Hepatocyte (in vitro differentiated cells): ENCODE measurements around the gene PRKCI. TPM values are rescaled to one million over a fixed set of nuclear protein-coding genes. Genes with fewer than 3 reads are reported as not detected.

ENCODE experiments used
- DNase-seq: peaks from one replicate; pipeline ENCODE4 v3.0.0-alpha.2; 2016; ENCODE audit warnings: low spot score
- H2AFZ ChIP-seq: fragments of 200-600 bp; sonication (generic); 2 replicates; pipeline ENCODE4 v1.6.0; 2016; ENCODE audit warnings: antibody characterized with exemption, mild to moderate bottlenecking
- H3K27ac ChIP-seq: fragments of 200-600 bp; sonication (generic); 2 replicates; pipeline ENCODE4 v1.5.1; 2016; ENCODE audit warnings: mild to moderate bottlenecking
- H3K27me3 ChIP-seq: fragments of 200-600 bp; sonication (generic); 2 replicates; pipeline ENCODE4 v1.6.1; 2016
- H3K36me3 ChIP-seq: fragments of 200-600 bp; sonication (generic); replicated peaks from 2 replicates; pipeline ENCODE4 v1.5.1; 2016; ENCODE audit warnings: low read depth; ENCODE audit not compliant: insufficient read depth
- H3K4me1 ChIP-seq: fragments of 200-600 bp; sonication (generic); 2 replicates; pipeline ENCODE4 v1.5.1; 2016; ENCODE audit warnings: mild to moderate bottlenecking, moderate library complexity; ENCODE audit not compliant: insufficient read depth
- H3K4me2 ChIP-seq: fragments of 200-600 bp; sonication (generic); 2 replicates; pipeline ENCODE4 v1.6.0; 2016
- H3K4me3 ChIP-seq: fragments of 200-600 bp; sonication (generic); 2 replicates; pipeline ENCODE4 v1.5.1; 2016; ENCODE audit warnings: mild to moderate bottlenecking
- H3K79me2 ChIP-seq: fragments of 200-600 bp; sonication (generic); 2 replicates; pipeline ENCODE4 v1.6.0; 2017; ENCODE audit warnings: mild to moderate bottlenecking
- H3K9me2 ChIP-seq: fragments of 200-600 bp; sonication (generic); replicated peaks from 2 replicates; pipeline ENCODE4 v1.6.0; 2017; ENCODE audit warnings: mild to moderate bottlenecking; ENCODE audit not compliant: insufficient read depth
- H3K9me3 ChIP-seq: fragments of 200-600 bp; sonication (generic); 2 replicates; pipeline ENCODE4 v1.5.1; 2016; ENCODE audit warnings: low read depth, mild to moderate bottlenecking
- H4K20me1 ChIP-seq: fragments of 200-600 bp; sonication (generic); 2 replicates; pipeline ENCODE4 v1.6.0; 2016; ENCODE audit warnings: mild to moderate bottlenecking; ENCODE audit not compliant: insufficient read depth, poor library complexity, severe bottlenecking
- EZH2 ChIP-seq: fragments of 200-600 bp; sonication (generic); IDR thresholded peaks from 2 replicates; pipeline ENCODE4 v1.6.1; 2016; ENCODE audit warnings: antibody characterized with exemption, mild to moderate bottlenecking, borderline replicate concordance
- EZH2phosphoT487 ChIP-seq: fragments of 200-600 bp; sonication (generic); IDR thresholded peaks from one replicate; pipeline ENCODE4 v1.6.1; 2018; ENCODE audit warnings: antibody characterized with exemption, mild to moderate bottlenecking, low read depth, moderate library complexity; ENCODE audit not compliant: unreplicated experiment, severe bottlenecking
- WGBS: methylation state at CpG from one replicate; pipeline ENCODE4 v1.1.6; 2016; ENCODE audit warnings: low lambda C conversion rate; ENCODE audit errors: missing lambda C conversion rate; 5-methylcytosine and 5-hydroxymethylcytosine counted together
- polyA plus RNA-seq: library from polyadenylated mRNA; unstranded; fragments of >200 nt; fragmentation: Nextera tagmentation; extraction: Ambion mirVana; gene quantifications from 2 replicates; pipeline ENCODE4 v1.2.1, GENCODE V29; 2016
- total RNA-seq: library from RNA; depleted of rRNA; stranded (reverse); fragments of >200 nt; gene quantifications from 2 replicates; pipeline ENCODE4 v1.2.3, GENCODE V29; 2014
- TF ChIP-seq, protein P1 (sequence below): fragments of 200-600 bp; sonication (generic); IDR thresholded peaks from 2 replicates; pipeline ENCODE4 v1.5.1; 2016; ENCODE audit warnings: antibody characterized with exemption, mild to moderate bottlenecking; ENCODE audit not compliant: poor library complexity

Gene PRKCI
- total and polyA plus RNA-seq, 2 experiments from 2014 or later, result 28.6 to 47.3 TPM

DNA sequence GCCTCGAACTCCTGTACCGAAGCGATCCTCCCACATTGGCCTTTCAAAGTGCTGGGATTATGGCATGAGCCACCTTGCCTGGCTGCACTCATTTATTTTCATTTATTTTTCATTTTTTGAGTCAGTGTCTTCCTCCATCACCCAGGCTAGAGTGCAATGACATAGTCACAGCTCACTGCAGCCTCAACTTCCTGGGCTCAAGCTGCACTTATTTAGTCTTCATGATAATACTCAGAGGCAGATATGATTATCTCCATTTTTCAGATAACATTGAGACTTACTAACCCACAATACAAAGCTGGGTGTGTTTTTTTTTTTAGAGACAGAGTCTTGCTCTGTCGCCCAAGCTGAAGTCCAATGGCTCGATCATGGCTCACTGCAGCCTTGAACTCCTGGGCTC is 10.0 kb downstream of the PRKCI start:
- no peak overlapping the region for H2AFZ ChIP-seq
- DNase-seq, result no peak
- H3K79me2 ChIP-seq, result peaks cover 84% of the 10 kb centered on the region
- H4K20me1 ChIP-seq, result peaks cover 7% of the 10 kb centered on the region
- peak overlapping the region; percentile 30 for H3K27ac ChIP-seq
- no peak overlapping the region for H3K4me2 ChIP-seq
- WGBS, result 88% methylated on average over 5 of the region's 5 CpGs
- H3K4me3 ChIP-seq, result no peak overlapping the region
- no peaks in the 10 kb centered on the region for H3K36me3 ChIP-seq
- no peaks in the 10 kb centered on the region for H3K27me3 ChIP-seq
- no peaks in the 10 kb centered on the region for H3K9me2 ChIP-seq
- TF ChIP-seq, protein P1, sequence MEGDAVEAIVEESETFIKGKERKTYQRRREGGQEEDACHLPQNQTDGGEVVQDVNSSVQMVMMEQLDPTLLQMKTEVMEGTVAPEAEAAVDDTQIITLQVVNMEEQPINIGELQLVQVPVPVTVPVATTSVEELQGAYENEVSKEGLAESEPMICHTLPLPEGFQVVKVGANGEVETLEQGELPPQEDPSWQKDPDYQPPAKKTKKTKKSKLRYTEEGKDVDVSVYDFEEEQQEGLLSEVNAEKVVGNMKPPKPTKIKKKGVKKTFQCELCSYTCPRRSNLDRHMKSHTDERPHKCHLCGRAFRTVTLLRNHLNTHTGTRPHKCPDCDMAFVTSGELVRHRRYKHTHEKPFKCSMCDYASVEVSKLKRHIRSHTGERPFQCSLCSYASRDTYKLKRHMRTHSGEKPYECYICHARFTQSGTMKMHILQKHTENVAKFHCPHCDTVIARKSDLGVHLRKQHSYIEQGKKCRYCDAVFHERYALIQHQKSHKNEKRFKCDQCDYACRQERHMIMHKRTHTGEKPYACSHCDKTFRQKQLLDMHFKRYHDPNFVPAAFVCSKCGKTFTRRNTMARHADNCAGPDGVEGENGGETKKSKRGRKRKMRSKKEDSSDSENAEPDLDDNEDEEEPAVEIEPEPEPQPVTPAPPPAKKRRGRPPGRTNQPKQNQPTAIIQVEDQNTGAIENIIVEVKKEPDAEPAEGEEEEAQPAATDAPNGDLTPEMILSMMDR, result no peak
- TF ChIP-seq EZH2phosphoT487 (no peak), EZH2 (no peak)
- H3K4me1 ChIP-seq, result peaks cover 9% of the 10 kb centered on the region
- H3K9me3 ChIP-seq, result no peaks in the 10 kb centered on the region

DNA sequence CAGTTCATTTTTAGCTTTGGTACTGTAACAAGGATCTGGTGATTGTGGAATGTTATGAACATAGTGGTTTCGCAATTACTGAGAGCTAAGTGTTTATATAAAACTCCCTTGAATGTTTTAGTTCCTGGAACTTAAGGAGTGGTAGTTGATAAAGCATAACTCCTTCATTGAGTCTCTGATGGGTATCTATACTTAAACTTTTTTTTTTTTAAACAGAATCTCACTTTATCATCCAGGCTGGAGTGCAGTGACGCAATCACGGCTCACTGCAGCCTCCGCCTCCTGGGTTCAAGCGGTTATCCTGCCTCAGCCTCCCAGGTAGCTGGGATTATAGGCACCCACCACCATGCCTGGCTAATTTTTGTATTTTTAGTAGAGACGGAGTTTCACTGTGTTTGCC is 11.3 kb downstream of the PRKCI start:
- Histone ChIP-seq H2AFZ (no peak overlapping the region), H3K36me3 (no peaks in the 10 kb centered on the region), H3K4me2 (peak overlapping the region; percentile 13), H3K9me3 (no peaks in the 10 kb centered on the region), H3K9me2 (no peaks in the 10 kb centered on the region), H3K79me2 (peaks cover 71% of the 10 kb centered on the region), H3K4me1 (no peaks in the 10 kb centered on the region), H3K27ac (peak overlapping the region; percentile 55), H4K20me1 (peaks cover 2% of the 10 kb centered on the region), H3K27me3 (no peaks in the 10 kb centered on the region), H3K4me3 (no peak overlapping the region)
- DNase-seq, result peak; percentile 21
- TF ChIP-seq EZH2phosphoT487 (no peak), EZH2 (no peak)
- TF ChIP-seq, protein P1, result no peak
- 72% methylated on average over 6 of the region's 6 CpGs for WGBS

DNA sequence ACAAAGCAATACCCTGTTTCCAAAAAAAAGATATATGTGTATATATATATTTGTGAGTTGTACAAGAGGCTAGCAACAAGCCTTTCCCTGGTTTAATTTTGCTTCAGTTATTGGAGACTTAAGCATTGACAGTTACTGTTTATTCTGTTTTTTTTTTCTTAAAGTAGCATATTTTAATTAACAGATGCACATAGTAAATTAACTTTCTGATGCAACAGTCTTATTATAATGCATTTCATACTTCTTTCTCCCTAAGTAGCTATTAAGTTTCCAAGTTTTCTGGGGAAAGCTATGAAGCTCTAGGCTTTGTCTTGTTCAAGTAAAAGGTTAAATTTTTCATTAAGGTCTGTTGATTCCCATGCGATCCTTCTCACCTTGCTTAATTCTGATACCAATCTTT is 17.9 kb downstream of the PRKCI start:
- no peaks in the 10 kb centered on the region for H3K9me2 ChIP-seq
- DNase-seq, result no peak
- no peaks in the 10 kb centered on the region for H3K36me3 ChIP-seq
- H3K4me3 ChIP-seq, result no peak overlapping the region
- peaks cover 46% of the 10 kb centered on the region for H3K79me2 ChIP-seq
- no peaks in the 10 kb centered on the region for H3K9me3 ChIP-seq
- 83% methylated on average over 1 of the region's 1 CpG for WGBS
- no peak overlapping the region for H3K4me2 ChIP-seq
- no peaks in the 10 kb centered on the region for H3K27me3 ChIP-seq
- no peaks in the 10 kb centered on the region for H4K20me1 ChIP-seq
- no peak overlapping the region for H3K27ac ChIP-seq
- no peaks in the 10 kb centered on the region for H3K4me1 ChIP-seq
- no peak overlapping the region for H2AFZ ChIP-seq
- TF ChIP-seq EZH2phosphoT487, result no peak

DNA sequence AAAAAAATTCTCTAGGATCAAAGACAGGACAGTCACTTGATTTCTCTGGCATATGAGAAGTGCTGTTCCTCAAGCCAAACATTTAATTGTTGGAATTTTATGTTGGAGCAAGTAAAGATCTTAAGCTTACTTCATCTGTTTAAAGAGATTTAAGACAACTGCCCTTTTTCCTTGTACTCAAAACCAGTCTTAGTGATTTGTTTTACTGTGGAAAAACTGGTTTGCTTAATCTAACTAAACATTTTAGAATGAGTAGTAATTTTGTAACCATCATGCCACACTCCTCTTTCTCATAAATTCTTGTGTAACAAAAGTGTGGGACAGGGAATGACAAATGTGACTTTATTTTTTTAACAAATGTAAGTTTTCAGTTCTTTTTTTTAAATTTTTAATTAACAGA is 18.4 kb downstream of the PRKCI start:
- H3K4me2 ChIP-seq, result no peak overlapping the region
- H3K9me3 ChIP-seq, result no peaks in the 10 kb centered on the region
- no peak overlapping the region for H3K27ac ChIP-seq
- no peaks in the 10 kb centered on the region for H3K27me3 ChIP-seq
- H3K4me3 ChIP-seq, result no peak overlapping the region
- TF ChIP-seq EZH2 (no peak), EZH2phosphoT487 (no peak)
- TF ChIP-seq, protein P1, result no peak
- peaks cover 40% of the 10 kb centered on the region for H3K79me2 ChIP-seq
- DNase-seq, result no peak
- no peaks in the 10 kb centered on the region for H3K4me1 ChIP-seq
- H3K36me3 ChIP-seq, result no peaks in the 10 kb centered on the region
- no peaks in the 10 kb centered on the region for H3K9me2 ChIP-seq
- H4K20me1 ChIP-seq, result no peaks in the 10 kb centered on the region
- no peak overlapping the region for H2AFZ ChIP-seq
